PC-3 (cell line): Measurements from ENCODE around the gene VWA8. TPM values are rescaled to one million over a fixed set of nuclear protein-coding genes. Genes with fewer than 3 reads are reported as not detected.

Experiments used
- ATAC-seq: fragments of 200-7000 bp; cut with Tn5 transposase; 2 replicates; pipeline ENCODE4 v1.9.1; 2020; ENCODE audit warnings: mild to moderate bottlenecking, moderate library complexity
- BruUV-seq: library from RNA; stranded (reverse); fragments of 400-500 nt; replicated peaks from 2 replicates; lab custom pipeline; 2021; lab: Mats Ljungman, UMichigan
- CTCF ChIA-PET: fragments of 300-600 bp; sonication (Branson Sonifier 250); formaldehyde crosslinking; loops from one replicate; lab custom pipeline; 2022; ENCODE audit warnings: antibody characterized with exemption; lab: Charles Lee
- POLR2A ChIA-PET: fragments of 300-600 bp; sonication (Branson Sonifier 250); formaldehyde crosslinking; loops from one replicate; lab custom pipeline; 2022; ENCODE audit warnings: antibody characterized with exemption; ENCODE audit not compliant: unreplicated experiment; lab: Charles Lee
- DNase-seq: peaks from one replicate; pipeline ENCODE4 v3.0.0-alpha.2; 2015
- H2AFZ ChIP-seq: fragments of 300-600 bp; sonication (generic); 2 replicates; pipeline ENCODE4 v1.6.0; 2016; ENCODE audit warnings: antibody characterized with exemption, low read length
- H3F3A ChIP-seq: fragments of 300-600 bp; sonication (generic); one replicate; pipeline ENCODE4 v1.6.0; 2017; ENCODE audit warnings: antibody characterized with exemption, low read length, control low read depth, mild to moderate bottlenecking; ENCODE audit not compliant: unreplicated experiment
- H3K27ac ChIP-seq: fragments of 300-600 bp; sonication (generic); 2 replicates; pipeline ENCODE4 v1.5.1; 2016; ENCODE audit warnings: mild to moderate bottlenecking, low read length
- H3K27me3 ChIP-seq: fragments of 300-600 bp; sonication (generic); 2 replicates; pipeline ENCODE4 v1.6.1; 2016; ENCODE audit warnings: low read length, mixed read lengths
- H3K36me3 ChIP-seq: fragments of 300-600 bp; sonication (generic); 2 replicates; pipeline ENCODE4 v1.6.1; 2016; ENCODE audit warnings: low read depth, mixed run types, low read length, mixed read lengths
- H3K4me1 ChIP-seq: fragments of 300-600 bp; sonication (generic); 2 replicates; pipeline ENCODE4 v1.5.1; 2016; ENCODE audit warnings: low read length; ENCODE audit not compliant: insufficient read depth
- H3K4me2 ChIP-seq: fragments of 300-600 bp; sonication (generic); 2 replicates; pipeline ENCODE4 v1.6.0; 2016; ENCODE audit warnings: low read length
- H3K4me3 ChIP-seq: fragments of 300-600 bp; sonication (generic); 2 replicates; pipeline ENCODE4 v1.5.1; 2016; ENCODE audit warnings: mild to moderate bottlenecking, low read length, mixed read lengths
- H3K79me2 ChIP-seq: fragments of 300-600 bp; sonication (generic); 2 replicates; pipeline ENCODE4 v1.6.1; 2017; ENCODE audit warnings: low read length, mixed read lengths
- H3K9ac ChIP-seq: fragments of 300-600 bp; sonication (generic); 2 replicates; pipeline ENCODE4 v1.6.0; 2016; ENCODE audit warnings: mild to moderate bottlenecking, low read length
- H3K9me2 ChIP-seq: fragments of 300-600 bp; sonication (generic); replicated peaks from 2 replicates; pipeline ENCODE4 v1.6.1; 2016; ENCODE audit warnings: mixed run types, low read length, mixed read lengths
- H3K9me3 ChIP-seq: fragments of 300-600 bp; sonication (generic); 2 replicates; pipeline ENCODE4 v1.6.1; 2016; ENCODE audit warnings: low read length, mixed read lengths
- H4K20me1 ChIP-seq: fragments of 300-600 bp; sonication (generic); 2 replicates; pipeline ENCODE4 v1.6.1; 2016; ENCODE audit warnings: low read length, mixed read lengths
- CTCF ChIP-seq: fragments of 300-600 bp; sonication (generic); conservative IDR thresholded peaks from 2 replicates; pipeline ENCODE4 v1.5.1; 2017; ENCODE audit warnings: antibody characterized with exemption, low read depth, mild to moderate bottlenecking, low read length
- EZH2 ChIP-seq: fragments of 300-600 bp; sonication (generic); IDR thresholded peaks from one replicate; pipeline ENCODE4 v1.6.1; 2017; ENCODE audit warnings: antibody characterized with exemption, mild to moderate bottlenecking, low read length; ENCODE audit not compliant: unreplicated experiment
- EZH2phosphoT487 ChIP-seq: fragments of 300-600 bp; sonication (generic); IDR thresholded peaks from 2 replicates; pipeline ENCODE4 v1.6.1; 2018; ENCODE audit warnings: mild to moderate bottlenecking, antibody characterized with exemption, low read length, borderline replicate concordance
- intact Hi-C: fragments of 100-400 bp; cut with micrococcal nuclease; formaldehyde crosslinking; loops from 2 replicates; pipeline ENCODE4 v1.9.0; 2023
- total RNA-seq: library from RNA; depleted of rRNA; stranded (reverse); fragments of >200 nt; gene quantifications from 2 replicates; pipeline ENCODE4 v1.2.3, GENCODE V29; 2014

The VWA8 gene
- total RNA-seq, 1 experiment from 2014 or later: 10.0 TPM

- no TSS peak for BruUV-seq
- CTCF ChIA-PET: no interaction called here
- DNase-seq: no peak
- no peaks in the 10 kb centered on the region for H3F3A ChIP-seq
- H3K9me2 ChIP-seq: no peaks in the 10 kb centered on the region
- no peak overlapping the region for H3K9ac ChIP-seq
- no peaks in the 10 kb centered on the region for H3K9me3 ChIP-seq
- 0 out of 2 replicates have a peak, but pooled peaks cover under 1% of the 10 kb centered on the region for H3K36me3 ChIP-seq
- intact Hi-C loops: loop anchor here (10.0 kb wide), 2 partner anchors 156 to 224 kb away; partner anchors contain the start of gene DGKH
- no peaks in the 10 kb centered on the region for H3K27me3 ChIP-seq
- H3K79me2 ChIP-seq: no peaks in the 10 kb centered on the region
- H3K4me1 ChIP-seq: no peaks in the 10 kb centered on the region
- H3K4me2 ChIP-seq: no peak overlapping the region
- no peak overlapping the region for H3K4me3 ChIP-seq
- H4K20me1 ChIP-seq: no peaks in the 10 kb centered on the region
- TF ChIP-seq EZH2phosphoT487: no peak
- no peak for TF ChIP-seq EZH2
- TF ChIP-seq CTCF: no peak
- H3K27ac ChIP-seq: no peak overlapping the region
- H2AFZ ChIP-seq: no peak overlapping the region
- POLR2A ChIA-PET: no interaction called here
- ATAC-seq: no peak
These were observed 139.7 kb downstream of the VWA8 start for GRCh38 chr13:41821238-41821594.

GRCh38 chr13:41820581-41821237, 140.2 kb downstream of the VWA8 start:
- no peaks in the 10 kb centered on the region for H3K79me2 ChIP-seq
- no peaks in the 10 kb centered on the region for H3K4me1 ChIP-seq
- no peak overlapping the region for H3K27ac ChIP-seq
- no peak overlapping the region for H3K4me3 ChIP-seq
- no TSS peak for BruUV-seq
- POLR2A ChIA-PET: no interaction called here
- intact Hi-C loops: loop anchor here (10.0 kb wide), 2 partner anchors 156 to 224 kb away; partner anchors contain the start of gene DGKH
- H3F3A ChIP-seq: no peaks in the 10 kb centered on the region
- TF ChIP-seq CTCF: no peak
- TF ChIP-seq EZH2: no peak
- TF ChIP-seq EZH2phosphoT487: no peak
- ATAC-seq (no peak), DNase-seq (no peak)
- H3K9me3 ChIP-seq: no peaks in the 10 kb centered on the region
- no peak overlapping the region for H3K9ac ChIP-seq
- H3K4me2 ChIP-seq: no peak overlapping the region
- no peaks in the 10 kb centered on the region for H3K27me3 ChIP-seq
- peaks cover 6% of the 10 kb centered on the region for H3K36me3 ChIP-seq
- no peaks in the 10 kb centered on the region for H3K9me2 ChIP-seq
- H4K20me1 ChIP-seq: no peaks in the 10 kb centered on the region
- no peak overlapping the region for H2AFZ ChIP-seq
- CTCF ChIA-PET: no interaction called here

GRCh38 chr13:41816057-41816456, 144.9 kb downstream of the VWA8 start:
- TF ChIP-seq EZH2phosphoT487 (no peak), EZH2 (no peak), CTCF (no peak)
- Histone ChIP-seq H2AFZ (no peak overlapping the region), H3F3A (no peaks in the 10 kb centered on the region), H3K27me3 (no peaks in the 10 kb centered on the region), H4K20me1 (no peaks in the 10 kb centered on the region), H3K9me2 (no peaks in the 10 kb centered on the region), H3K36me3 (peaks cover 13% of the 10 kb centered on the region), H3K9ac (no peak overlapping the region), H3K4me3 (no peak overlapping the region), H3K9me3 (no peaks in the 10 kb centered on the region), H3K4me2 (no peak overlapping the region), H3K27ac (no peak overlapping the region), H3K4me1 (peaks cover 20% of the 10 kb centered on the region), H3K79me2 (no peaks in the 10 kb centered on the region)
- no peak for ATAC-seq
- intact Hi-C loops: no loop called here
- POLR2A ChIA-PET: no interaction called here
- no TSS peak for BruUV-seq
- DNase-seq: no peak
- CTCF ChIA-PET: no interaction called here
